ENCODE measurements around the gene MLLT10.

Gene MLLT10

GRCh38 chr10:21523557-21524008 lies 10.4 kb upstream of the MLLT10 start:
- Histone ChIP-seq H3K27me3 (ENCODE audit: control insufficient read depth in 1 of 2, insufficient read depth in 1 of 2, low read length in 2 of 2) (no peaks in the 10 kb centered on the region), H2AK5ac (ENCODE audit: low read length, severe bottlenecking) (no peak overlapping the region), H4K8ac (ENCODE audit: low read length) (no peak overlapping the region), H3K4me1 (ENCODE audit: control insufficient read depth, insufficient read depth, low read depth, low read length) (peaks cover 2% of the 10 kb centered on the region), H2AFZ (ENCODE audit: low read depth, low read length) (no peak overlapping the region), H3K9me3 (ENCODE audit: control insufficient read depth, low read length) (no peaks in the 10 kb centered on the region), H3K4ac (ENCODE audit: low read depth in 1 of 2, low read length in 2 of 2) (no peak overlapping the region), H2BK12ac (ENCODE audit: low read length in 2 of 2) (no peak overlapping the region), H2BK15ac (ENCODE audit: low read depth, poor library complexity, severe bottlenecking) (no peak overlapping the region), H3K18ac (ENCODE audit: low read depth in 1 of 2, low read length in 2 of 2) (no peak overlapping the region), H2BK5ac (ENCODE audit: low read depth, low read length, poor library complexity, severe bottlenecking) (no peak overlapping the region), H3K36me3 (ENCODE audit: control insufficient read depth in 1 of 2, insufficient read depth in 2 of 2, low read depth in 1 of 2, low read length in 2 of 2) (no peaks in the 10 kb centered on the region), H3K4me3 (ENCODE audit: insufficient read depth in 1 of 2, low read depth in 1 of 2, low read length in 2 of 2) (no peak overlapping the region), H3K23ac (ENCODE audit: low read length in 2 of 2) (no peak overlapping the region), H3K14ac (ENCODE audit: low read length in 2 of 2) (no peak overlapping the region), H3K79me1 (replicated peaks; ENCODE audit: low read length, poor library complexity, severe bottlenecking) (no peaks in the 10 kb centered on the region), H3K4me2 (ENCODE audit: low read length, poor library complexity, severe bottlenecking) (no peak overlapping the region), H4K91ac (ENCODE audit: low read length) (no peak overlapping the region), H3K9ac (ENCODE audit: low read length) (peak overlapping the region; percentile 98), H2BK120ac (ENCODE audit: low read depth, low read length) (no peak overlapping the region), H3K27ac (ENCODE audit: low read length, poor library complexity, severe bottlenecking) (no peak overlapping the region)
- WGBS: 24% methylated on average over 3 of the region's 3 CpGs
- DNase-seq: peak; percentile 65

GRCh38 chr10:21524131-21524525 lies 9.9 kb upstream of the MLLT10 start:
- 0% methylated on average over 1 of the region's 7 CpGs for WGBS
- H3K4me3 ChIP-seq (ENCODE audit: insufficient read depth in 1 of 2, low read depth in 1 of 2, low read length in 2 of 2): peak overlapping the region in 1 of 2 experiments; percentile 81
- DNase-seq: no peak

GRCh38 chr10:21524526-21525366 lies 9.3 kb upstream of the MLLT10 start:
- peak overlapping the region; percentile 98 for H3K27ac ChIP-seq (ENCODE audit: low read length, poor library complexity, severe bottlenecking)
- peak overlapping the region; percentile 77 to 81 for H3K4me3 ChIP-seq (ENCODE audit: insufficient read depth in 1 of 2, low read depth in 1 of 2, low read length in 2 of 2)
- no peak overlapping the region for H2BK5ac ChIP-seq (ENCODE audit: low read depth, low read length, poor library complexity, severe bottlenecking)
- no peak overlapping the region for H2AK5ac ChIP-seq (ENCODE audit: low read length, severe bottlenecking)
- H3K4me2 ChIP-seq (ENCODE audit: low read length, poor library complexity, severe bottlenecking): peak overlapping the region; percentile 99
- H2BK120ac ChIP-seq (ENCODE audit: low read depth, low read length): peak overlapping the region; percentile 15
- no peaks in the 10 kb centered on the region for H3K36me3 ChIP-seq (ENCODE audit: control insufficient read depth in 1 of 2, insufficient read depth in 2 of 2, low read depth in 1 of 2, low read length in 2 of 2)
- peak overlapping the region; percentile 12 to 46 for H3K4ac ChIP-seq (ENCODE audit: low read depth in 1 of 2, low read length in 2 of 2)
- peaks cover 2% of the 10 kb centered on the region for H3K4me1 ChIP-seq (ENCODE audit: control insufficient read depth, insufficient read depth, low read depth, low read length)
- no peaks in the 10 kb centered on the region for H3K9me3 ChIP-seq (ENCODE audit: control insufficient read depth, low read length)
- H3K23ac ChIP-seq (ENCODE audit: low read length in 2 of 2): no peak overlapping the region
- H3K9ac ChIP-seq (ENCODE audit: low read length): peak overlapping the region; percentile 98
- DNase-seq: peak; percentile 82
- no peak overlapping the region for H2BK15ac ChIP-seq (ENCODE audit: low read depth, poor library complexity, severe bottlenecking)
- WGBS: 0% methylated on average over 15 of the region's 23 CpGs
- no peak overlapping the region for H3K14ac ChIP-seq (ENCODE audit: low read length in 2 of 2)
- peak overlapping the region; percentile 73 for H4K91ac ChIP-seq (ENCODE audit: low read length)
- H4K8ac ChIP-seq (ENCODE audit: low read length): peak overlapping the region; percentile 5
- no peak overlapping the region for H2AFZ ChIP-seq (ENCODE audit: low read depth, low read length)
- peak overlapping the region; percentile 2 to 69 for H2BK12ac ChIP-seq (ENCODE audit: low read length in 2 of 2)
- peak overlapping the region; percentile 87 to 96 for H3K18ac ChIP-seq (ENCODE audit: low read depth in 1 of 2, low read length in 2 of 2)
- no peaks in the 10 kb centered on the region for H3K79me1 ChIP-seq (replicated peaks; ENCODE audit: low read length, poor library complexity, severe bottlenecking)
- no peaks in the 10 kb centered on the region for H3K27me3 ChIP-seq (ENCODE audit: control insufficient read depth in 1 of 2, insufficient read depth in 1 of 2, low read length in 2 of 2)

More at GRCh38 chr10:21524131-21524525, 9.9 kb upstream of the MLLT10 start:
- no peaks in the 10 kb centered on the region for H3K36me3 ChIP-seq (ENCODE audit: control insufficient read depth in 1 of 2, insufficient read depth in 2 of 2, low read depth in 1 of 2, low read length in 2 of 2)
- no peaks in the 10 kb centered on the region for H3K79me1 ChIP-seq (replicated peaks; ENCODE audit: low read length, poor library complexity, severe bottlenecking)
- no peak overlapping the region for H2BK120ac ChIP-seq (ENCODE audit: low read depth, low read length)
- no peaks in the 10 kb centered on the region for H3K27me3 ChIP-seq (ENCODE audit: control insufficient read depth in 1 of 2, insufficient read depth in 1 of 2, low read length in 2 of 2)
- H3K27ac ChIP-seq (ENCODE audit: low read length, poor library complexity, severe bottlenecking): no peak overlapping the region
- no peak overlapping the region for H4K91ac ChIP-seq (ENCODE audit: low read length)
- no peak overlapping the region for H2AK5ac ChIP-seq (ENCODE audit: low read length, severe bottlenecking)
- no peak overlapping the region for H3K4ac ChIP-seq (ENCODE audit: low read depth in 1 of 2, low read length in 2 of 2)
- no peaks in the 10 kb centered on the region for H3K9me3 ChIP-seq (ENCODE audit: control insufficient read depth, low read length)
- H2BK15ac ChIP-seq (ENCODE audit: low read depth, poor library complexity, severe bottlenecking): no peak overlapping the region
- no peak overlapping the region for H3K23ac ChIP-seq (ENCODE audit: low read length in 2 of 2)
- peak overlapping the region; percentile 98 for H3K9ac ChIP-seq (ENCODE audit: low read length)
- H4K8ac ChIP-seq (ENCODE audit: low read length): no peak overlapping the region
- no peak overlapping the region for H2AFZ ChIP-seq (ENCODE audit: low read depth, low read length)
- H2BK12ac ChIP-seq (ENCODE audit: low read length in 2 of 2): peak overlapping the region; percentile 2 to 69
- H3K14ac ChIP-seq (ENCODE audit: low read length in 2 of 2): no peak overlapping the region
- H3K4me1 ChIP-seq (ENCODE audit: control insufficient read depth, insufficient read depth, low read depth, low read length): peaks cover 2% of the 10 kb centered on the region
- H3K18ac ChIP-seq (ENCODE audit: low read depth in 1 of 2, low read length in 2 of 2): peak overlapping the region in 1 of 2 experiments; percentile 96
- peak overlapping the region; percentile 99 for H3K4me2 ChIP-seq (ENCODE audit: low read length, poor library complexity, severe bottlenecking)
- H2BK5ac ChIP-seq (ENCODE audit: low read depth, low read length, poor library complexity, severe bottlenecking): no peak overlapping the region

- peak within 1 kb of the TSS; percentile 99 to 100 for H3K18ac ChIP-seq (ENCODE audit: low read depth in 1 of 2, low read length in 2 of 2)
- H3K79me1 ChIP-seq (replicated peaks; ENCODE audit: low read length, poor library complexity, severe bottlenecking): no peaks in the 10 kb centered on the region
- peak within 1 kb of the TSS; percentile 89 to 93 for H3K4ac ChIP-seq (ENCODE audit: low read depth in 1 of 2, low read length in 2 of 2)
- peak within 1 kb of the TSS; percentile 64 for H2AFZ ChIP-seq (ENCODE audit: low read depth, low read length)
- no peaks in the 10 kb centered on the region for H3K36me3 ChIP-seq (ENCODE audit: control insufficient read depth in 1 of 2, insufficient read depth in 2 of 2, low read depth in 1 of 2, low read length in 2 of 2)
- H4K91ac ChIP-seq (ENCODE audit: low read length): peak within 1 kb of the TSS; percentile 99
- H2BK120ac ChIP-seq (ENCODE audit: low read depth, low read length): peak within 1 kb of the TSS; percentile 98
- H3K27me3 ChIP-seq (ENCODE audit: control insufficient read depth in 1 of 2, insufficient read depth in 1 of 2, low read length in 2 of 2): no peaks in the 10 kb centered on the region
- no peak within 1 kb of the TSS for H2AK5ac ChIP-seq (ENCODE audit: low read length, severe bottlenecking)
- peak within 1 kb of the TSS; percentile 87 to 90 for H3K14ac ChIP-seq (ENCODE audit: low read length in 2 of 2)
- H3K4me2 ChIP-seq (ENCODE audit: low read length, poor library complexity, severe bottlenecking): peak within 1 kb of the TSS; percentile 99
- H3K9ac ChIP-seq (ENCODE audit: low read length): peak within 1 kb of the TSS; percentile 98
- no peaks in the 10 kb centered on the region for H3K9me3 ChIP-seq (ENCODE audit: control insufficient read depth, low read length)
- H2BK15ac ChIP-seq (ENCODE audit: low read depth, poor library complexity, severe bottlenecking): peak within 1 kb of the TSS; percentile 98
- H4K8ac ChIP-seq (ENCODE audit: low read length): peak within 1 kb of the TSS; percentile 99
- peak; percentile 97 for DNase-seq
- H2BK5ac ChIP-seq (ENCODE audit: low read depth, low read length, poor library complexity, severe bottlenecking): peak within 1 kb of the TSS; percentile 79
- peak within 1 kb of the TSS; percentile 99 for H3K27ac ChIP-seq (ENCODE audit: low read length, poor library complexity, severe bottlenecking)
- peaks cover 2% of the 10 kb centered on the region for H3K4me1 ChIP-seq (ENCODE audit: control insufficient read depth, insufficient read depth, low read depth, low read length)
- H3K23ac ChIP-seq (ENCODE audit: low read length in 2 of 2): peak within 1 kb of the TSS in 1 of 2 experiments; percentile 42
- under 1% methylated on average over 33 of the region's 64 CpGs for WGBS
- H3K4me3 ChIP-seq (ENCODE audit: insufficient read depth in 1 of 2, low read depth in 1 of 2, low read length in 2 of 2): peak within 1 kb of the TSS; percentile 77 to 84
- peak within 1 kb of the TSS; percentile 71 to 98 for H2BK12ac ChIP-seq (ENCODE audit: low read length in 2 of 2)
Measured at GRCh38 chr10:21525367-21526187, 8.5 kb upstream of the MLLT10 start, which contains the start of gene SKIDA1. Gene SKIDA1 (minus strand): TSS chr10:21525682. CDS start chr10:21517822, 7,860 bp downstream.
